Transverse colon (tissue), 4 donors: Measurements from ENCODE around the gene SSH2. TPM values are rescaled to one million over a fixed set of nuclear protein-coding genes. Genes with fewer than 3 reads are reported as not detected.
"Not testable (repeated sequence)": the region's sequence is repeated elsewhere in the genome, so short reads cannot be mapped to it uniquely, and the experiment has no call there.

Experiments used
- DNase-seq: peaks from one replicate; pipeline ENCODE4 v3.0.0-alpha.2; 2019
- H3K27ac ChIP-seq, 4 donors: fragments of 200-600 bp; sonication (generic); 2 replicates each; pipeline ENCODE4 v1.5.1; 2016 to 2018; ENCODE audit warnings: inconsistent platforms in 4 of 4
- H3K27me3 ChIP-seq: fragments of 200-600 bp; sonication (generic); 2 replicates; pipeline ENCODE4 v1.5.1; 2017; ENCODE audit warnings: inconsistent platforms
- H3K36me3 ChIP-seq, 4 donors: fragments of 200-600 bp; sonication (generic); 2 replicates each; pipeline ENCODE4 v1.5.1; 2017 to 2019; ENCODE audit warnings: inconsistent platforms in 4 of 4
- H3K4me1 ChIP-seq, 4 donors: fragments of 200-600 bp; sonication (generic); 2 replicates each; pipeline ENCODE4 v1.5.1; 2017 to 2020; ENCODE audit warnings: inconsistent platforms in 4 of 4
- H3K4me3 ChIP-seq, 4 donors: fragments of 200-600 bp; sonication (generic); 1 replicate in 1 of 4; 2 replicates in 3 of 4; pipeline versions ENCODE4 v1.5.1 to v1.6.1; 2017 to 2019; ENCODE audit warnings: inconsistent platforms in 4 of 4
- H3K9me3 ChIP-seq, 2 donors: fragments of 200-600 bp; sonication (generic); 2 replicates each; pipeline ENCODE4 v1.5.1; 2017 to 2019; ENCODE audit warnings: inconsistent platforms in 2 of 2
- EP300 ChIP-seq: sonication (generic); formaldehyde crosslinking; IDR thresholded peaks from one replicate; pipeline ENCODE4 v1.6.1; 2017; ENCODE audit warnings: antibody characterized with exemption, low read depth
- POLR2A ChIP-seq: fragments of 450-650 bp; IDR thresholded peaks from one replicate; pipeline ENCODE4 v1.6.1; 2016; ENCODE audit warnings: antibody characterized with exemption, mild to moderate bottlenecking, moderate library complexity
- POLR2AphosphoS5 ChIP-seq, 3 donors: sonication (generic); formaldehyde crosslinking; IDR thresholded peaks; one replicate each; pipeline ENCODE4 v1.6.1; 2016; ENCODE audit warnings: antibody characterized with exemption in 3 of 3
- WGBS, 2 donors: methylation state at CpG; one replicate each; pipeline ENCODE4 v1.1.5; 2018; ENCODE audit warnings: low coverage in 1 of 2; 5-methylcytosine and 5-hydroxymethylcytosine counted together
- in situ Hi-C, 4 donors: fragments of 200-750 bp; cut with MboI; loops; one replicate each; pipeline versions ENCODE4 v1.15.0 to v1.15.1; 2017; ENCODE audit warnings: low sequenced_read_pairs in 3 of 4, low pct_ligation_motif_present in 1 of 4, low pct_unique_long_range_greater_than_20kb in 1 of 4
- intact Hi-C: fragments of 100-400 bp; cut with DNase I; formaldehyde crosslinking; loops from one replicate; pipeline ENCODE4 v1.15.1; 2023; ENCODE audit warnings: low total_unique reads
- total RNA-seq, 4 donors: library from RNA; depleted of rRNA; stranded (reverse); fragments of >200 nt; gene quantifications; one replicate each; pipeline ENCODE4 v1.1.0, GENCODE V29; 2016
- TF ChIP-seq, protein P1 (sequence below), 5 experiments: fragments of 200-600 bp in 3 of 5; fragments of 450-650 bp in 2 of 5; sonication (generic) in 3 of 5; IDR thresholded peaks; 1 replicate in 2 of 5; 2 replicates in 3 of 5; pipeline ENCODE4 v1.5.1; 2016 to 2017; ENCODE audit warnings: antibody characterized with exemption in 5 of 5, inconsistent platforms in 3 of 5, mild to moderate bottlenecking in 2 of 5, moderate library complexity in 1 of 5

SSH2 gene
- total RNA-seq, 4 donors from 2014 or later: 15.3 to 99.9 (median 46.0) TPM

DNA sequence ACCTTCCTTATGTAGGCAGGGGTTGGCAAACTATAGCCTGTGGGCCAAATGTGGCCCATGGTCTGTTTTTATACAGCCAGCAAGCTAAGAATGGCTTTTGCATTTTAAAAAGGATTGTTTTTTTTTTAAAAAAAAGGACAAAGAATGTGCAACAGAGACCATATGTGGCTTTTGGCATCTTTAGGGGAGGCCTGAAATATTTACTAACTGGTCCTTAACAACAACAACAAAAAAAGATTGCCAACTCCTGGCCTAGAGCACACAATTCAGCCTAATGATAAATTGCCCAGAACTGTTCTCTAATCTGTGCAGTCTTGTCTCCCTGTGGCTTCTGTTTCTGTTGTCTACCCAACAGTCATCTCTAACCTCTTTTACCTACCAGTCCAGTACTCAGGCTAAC lies 67.1 kb downstream of the SSH2 start:
- Histone ChIP-seq H3K36me3 (no peaks in the 10 kb centered on the region), H3K27ac (no peak overlapping the region), H3K4me3 (no peak overlapping the region), H3K27me3 (no peaks in the 10 kb centered on the region), H3K4me1 (peaks cover 0 to 24% (median 10%) of the 10 kb centered on the region in 4 donors), H3K9me3 (no peaks in the 10 kb centered on the region)
- intact Hi-C loops: no loop called here
- DNase-seq: no peak
- TF ChIP-seq POLR2A (no peak), EP300 (no peak), POLR2AphosphoS5 (IDR thresholded peaks at IDR 0.05) (no peak)
- TF ChIP-seq, protein P1, sequence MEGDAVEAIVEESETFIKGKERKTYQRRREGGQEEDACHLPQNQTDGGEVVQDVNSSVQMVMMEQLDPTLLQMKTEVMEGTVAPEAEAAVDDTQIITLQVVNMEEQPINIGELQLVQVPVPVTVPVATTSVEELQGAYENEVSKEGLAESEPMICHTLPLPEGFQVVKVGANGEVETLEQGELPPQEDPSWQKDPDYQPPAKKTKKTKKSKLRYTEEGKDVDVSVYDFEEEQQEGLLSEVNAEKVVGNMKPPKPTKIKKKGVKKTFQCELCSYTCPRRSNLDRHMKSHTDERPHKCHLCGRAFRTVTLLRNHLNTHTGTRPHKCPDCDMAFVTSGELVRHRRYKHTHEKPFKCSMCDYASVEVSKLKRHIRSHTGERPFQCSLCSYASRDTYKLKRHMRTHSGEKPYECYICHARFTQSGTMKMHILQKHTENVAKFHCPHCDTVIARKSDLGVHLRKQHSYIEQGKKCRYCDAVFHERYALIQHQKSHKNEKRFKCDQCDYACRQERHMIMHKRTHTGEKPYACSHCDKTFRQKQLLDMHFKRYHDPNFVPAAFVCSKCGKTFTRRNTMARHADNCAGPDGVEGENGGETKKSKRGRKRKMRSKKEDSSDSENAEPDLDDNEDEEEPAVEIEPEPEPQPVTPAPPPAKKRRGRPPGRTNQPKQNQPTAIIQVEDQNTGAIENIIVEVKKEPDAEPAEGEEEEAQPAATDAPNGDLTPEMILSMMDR (IDR thresholded peaks at IDR 0.05): no peak
- in situ Hi-C loops: no loop called here

DNA sequence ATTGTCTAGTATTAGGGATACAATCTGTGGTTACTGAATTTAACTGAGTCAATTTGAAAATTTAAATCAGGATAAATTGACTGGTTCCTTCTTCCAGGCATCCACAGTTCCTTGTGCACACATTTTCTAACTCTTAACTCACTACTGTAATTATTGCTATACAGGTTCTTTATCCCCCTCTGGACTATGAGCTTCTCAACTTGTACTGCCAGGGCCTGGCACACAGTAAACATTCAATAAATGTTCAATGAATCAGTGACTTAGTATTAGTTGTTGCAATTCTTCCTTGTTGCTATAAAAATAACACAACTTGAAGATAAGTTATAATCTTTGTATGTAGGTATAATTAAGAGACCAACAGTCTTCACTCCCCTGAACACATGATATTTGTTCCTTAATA lies 67.9 kb downstream of the SSH2 start:
- Histone ChIP-seq H3K36me3 (no peaks in the 10 kb centered on the region), H3K9me3 (no peaks in the 10 kb centered on the region), H3K4me1 (peaks cover 0 to 18% (median 10%) of the 10 kb centered on the region in 4 donors), H3K27ac (peak overlapping the region in 2 of 4 donors; percentile 4 to 51), H3K27me3 (no peaks in the 10 kb centered on the region), H3K4me3 (no peak overlapping the region)
- TF ChIP-seq, protein P1 (IDR thresholded peaks at IDR 0.05): no peak
- TF ChIP-seq EP300 (no peak), POLR2A (no peak), POLR2AphosphoS5 (IDR thresholded peaks at IDR 0.05) (no peak)
- DNase-seq: no peak
- in situ Hi-C loops (no loop called here), intact Hi-C loops (no loop called here)

DNA sequence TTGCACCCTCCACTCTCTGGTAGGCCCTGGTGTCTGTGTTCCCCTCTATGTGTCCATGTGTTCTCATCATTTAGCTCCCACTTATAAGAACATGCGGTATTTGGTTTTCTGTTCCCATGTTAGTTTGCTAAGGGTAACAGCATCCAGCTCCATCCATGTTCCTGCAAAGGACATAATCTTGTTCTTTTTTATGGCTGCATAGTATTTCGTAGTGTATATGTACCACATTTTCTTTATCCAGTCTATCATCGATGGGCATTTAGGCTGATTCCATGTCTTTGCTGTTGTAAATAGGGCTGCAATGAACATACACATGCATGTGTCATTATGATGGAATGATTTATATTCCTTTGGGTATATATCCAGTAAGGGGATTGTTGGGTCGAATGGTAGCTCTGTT lies 70.6 kb downstream of the SSH2 start:
- WGBS, 2 donors: 80 to 84% methylated on average over 4 of the region's 4 CpGs
- in situ Hi-C loops, intact Hi-C loops, H3K27me3 ChIP-seq, H3K36me3 ChIP-seq, DNase-seq, H3K9me3 ChIP-seq, H3K27ac ChIP-seq, H3K4me3 ChIP-seq: not testable (repeated sequence)
- peaks cover 0 to 13% (median 5%) of the 10 kb centered on the region in 4 donors for H3K4me1 ChIP-seq

DNA sequence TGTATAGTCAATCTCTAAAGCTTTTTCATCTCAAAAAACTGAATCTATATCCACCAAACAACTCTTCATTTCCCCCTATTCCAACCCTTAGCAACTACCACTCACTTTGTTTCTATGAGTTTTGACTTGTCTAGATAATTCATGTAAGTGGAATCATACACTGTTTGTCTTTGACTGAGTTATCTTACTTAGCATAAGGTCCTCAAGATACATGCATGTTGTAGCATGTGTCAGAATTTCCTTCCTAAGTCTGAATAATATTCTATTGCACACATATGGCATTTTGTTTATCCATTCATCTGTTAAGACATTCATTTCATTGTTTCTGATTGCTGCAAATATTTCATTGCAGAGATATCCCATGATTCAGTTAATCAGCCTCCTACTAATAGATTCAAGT lies 72.2 kb downstream of the SSH2 start:
- peaks cover 0 to 20% (median 12%) of the 10 kb centered on the region in 4 donors for H3K4me1 ChIP-seq
- no peak overlapping the region for H3K4me3 ChIP-seq
- in situ Hi-C loops: no loop called here
- H3K27ac ChIP-seq: no peak overlapping the region
- no peaks in the 10 kb centered on the region for H3K36me3 ChIP-seq
- no peak for DNase-seq
- intact Hi-C loops: no loop called here
- H3K9me3 ChIP-seq: no peaks in the 10 kb centered on the region
- H3K27me3 ChIP-seq: no peaks in the 10 kb centered on the region
- TF ChIP-seq POLR2AphosphoS5 (IDR thresholded peaks at IDR 0.05): no peak

DNA sequence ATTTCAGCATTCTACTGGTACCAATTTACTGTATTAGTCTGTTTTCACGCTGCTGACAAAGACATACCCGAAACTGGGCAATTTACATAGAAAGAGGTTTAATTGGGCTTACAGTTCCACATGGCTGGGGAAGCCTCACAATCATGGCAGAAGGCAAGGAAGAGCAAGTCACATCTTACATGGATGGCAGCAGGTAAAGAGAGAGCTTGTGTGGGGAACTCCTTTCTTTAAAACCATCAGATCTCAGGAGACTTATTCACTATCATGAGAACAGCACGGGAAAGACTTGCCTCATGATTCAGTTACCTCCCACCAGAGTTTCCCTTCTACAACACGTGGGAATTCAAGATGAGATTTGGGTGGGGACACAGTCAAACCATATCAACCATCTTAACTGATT lies 72.9 kb downstream of the SSH2 start:
- H3K4me3 ChIP-seq, H3K27me3 ChIP-seq, in situ Hi-C loops, intact Hi-C loops, H3K9me3 ChIP-seq, DNase-seq, H3K27ac ChIP-seq, H3K36me3 ChIP-seq: not testable (repeated sequence)
- WGBS, 2 donors: 85% methylated on average over 4 of the region's 4 CpGs; no CpG with 5 or more reads in 1 of the 2 donors
- peaks cover 0 to 22% (median 11%) of the 10 kb centered on the region in 4 donors for H3K4me1 ChIP-seq

DNA sequence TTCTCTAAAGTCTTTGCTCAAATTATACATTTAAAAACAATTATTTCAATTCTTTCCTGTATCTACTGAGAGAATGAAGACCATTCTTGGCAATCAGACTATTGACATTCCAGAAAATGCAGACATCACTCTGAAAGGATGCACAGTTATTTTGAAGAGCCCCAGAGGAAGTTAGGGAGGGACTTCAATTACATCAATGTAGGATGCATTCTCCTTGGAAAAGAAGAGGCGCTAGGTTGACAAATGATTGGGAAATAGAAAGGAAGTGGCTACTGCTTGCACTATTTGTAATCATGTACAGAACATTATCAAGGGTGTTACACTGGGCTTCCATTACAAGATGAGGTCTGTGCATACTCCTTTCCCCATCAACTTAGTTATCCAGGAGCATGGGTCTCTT lies 74.3 kb downstream of the SSH2 start:
- Histone ChIP-seq H3K27ac (no peak overlapping the region), H3K27me3 (no peaks in the 10 kb centered on the region), H3K4me3 (no peak overlapping the region), H3K9me3 (no peaks in the 10 kb centered on the region), H3K4me1 (peaks cover 0 to 20% (median 9%) of the 10 kb centered on the region in 4 donors), H3K36me3 (no peaks in the 10 kb centered on the region)
- in situ Hi-C loops: no loop called here
- TF ChIP-seq EP300 (no peak), POLR2A (no peak), POLR2AphosphoS5 (IDR thresholded peaks at IDR 0.05) (no peak)
- TF ChIP-seq, protein P1 (IDR thresholded peaks at IDR 0.05): no peak
- DNase-seq: no peak
- 85 to 100% methylated on average over 1 of the region's 1 CpG for WGBS, 2 donors
- intact Hi-C loops: no loop called here
